ELF-1 (cell line): Measurements from ENCODE around the gene ZSCAN20.

Source experiments
- DNase-seq: peaks from one replicate; pipeline ENCODE4 v3.0.0-alpha.2; 2016; ENCODE audit warnings: low read depth, low spot score

ZSCAN20 gene

DNA sequence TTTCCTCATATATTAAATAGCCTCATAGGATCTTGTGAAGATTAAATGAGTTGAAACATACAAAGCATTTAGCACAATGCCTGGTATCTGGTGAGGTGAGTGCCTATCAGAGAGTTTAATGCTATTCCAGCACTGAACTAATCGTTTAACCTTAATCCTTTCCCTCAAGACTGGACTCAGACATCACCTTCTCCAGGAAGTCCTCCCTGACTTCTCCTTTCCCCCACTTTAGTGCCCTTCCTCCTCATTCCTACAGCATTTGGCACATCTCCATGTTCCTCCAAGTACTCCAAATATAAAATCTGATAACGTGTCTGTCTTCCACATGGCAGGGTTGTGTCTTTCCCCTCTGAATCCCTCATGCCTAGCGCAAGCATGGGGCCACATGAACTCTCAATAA, 59.8 kb downstream of the ZSCAN20 start:
- DNase-seq = no peak

DNA sequence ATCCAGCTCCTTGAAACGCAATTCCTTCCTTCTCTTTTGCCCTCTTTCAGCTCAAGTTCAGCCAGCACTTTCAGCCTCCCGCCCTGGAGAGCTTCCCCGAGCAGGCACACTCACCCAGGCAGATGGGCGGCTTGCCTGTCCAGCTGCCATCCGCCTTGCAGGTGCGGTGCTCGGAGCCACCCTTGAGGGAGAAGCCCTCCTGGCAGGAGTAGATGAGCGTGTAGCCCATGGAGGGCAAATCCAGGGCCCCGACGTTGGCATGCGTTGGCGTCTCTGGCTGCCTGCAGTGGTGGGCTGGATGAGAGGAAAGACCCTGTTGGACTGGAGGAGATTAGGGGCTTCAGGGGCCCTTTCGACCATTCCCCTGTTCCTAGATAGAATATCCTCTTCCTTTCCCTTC, 60.5 kb downstream of the ZSCAN20 start:
- no peak for DNase-seq

- DNase-seq = no peak
Observed at GRCh38 chr1:33535334-33535733, 62.9 kb downstream of the ZSCAN20 start.

DNA sequence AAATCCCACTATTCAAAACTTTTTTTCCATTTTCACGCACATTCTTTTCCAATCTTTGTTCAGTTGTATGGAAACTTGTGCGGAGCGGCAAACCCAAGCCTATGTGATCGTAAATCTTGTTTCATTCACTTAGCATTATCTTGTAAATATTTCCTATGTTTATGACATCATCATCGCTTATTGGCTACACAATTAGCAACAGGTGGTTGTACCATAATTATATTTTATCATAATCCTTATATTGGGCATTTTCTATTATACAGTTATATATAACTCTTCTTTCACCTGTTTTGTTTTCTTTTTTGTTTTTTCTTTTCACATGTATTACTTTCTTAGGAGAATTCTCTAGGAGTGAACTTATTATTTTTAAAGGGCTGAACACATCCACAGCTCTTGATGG, 65.4 kb downstream of the ZSCAN20 start:
- no peak for DNase-seq

DNA sequence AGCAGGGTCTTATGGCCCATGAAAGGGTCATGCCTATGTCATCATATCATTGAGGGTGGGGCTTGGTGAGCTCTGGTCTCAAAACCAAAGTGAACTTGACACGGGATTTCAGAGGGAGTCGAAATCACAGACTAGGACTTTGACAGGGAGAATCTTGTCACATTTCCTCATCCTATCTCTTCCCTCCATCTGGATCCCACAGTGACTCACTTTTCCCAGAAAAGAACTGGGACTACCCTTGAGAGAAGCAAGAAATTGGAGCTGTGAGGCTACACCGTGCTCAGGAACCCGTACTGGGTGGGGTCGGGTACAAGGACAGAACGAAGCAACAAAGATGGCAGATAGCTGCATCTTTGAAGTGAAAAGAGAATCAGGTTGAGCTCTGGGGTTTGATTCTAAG, 69.5 kb downstream of the ZSCAN20 start:
- DNase-seq = no peak
